ENCODE data around the gene C1orf122.
"Not testable (repeated sequence)": the region's sequence is repeated elsewhere in the genome, so short reads cannot be mapped to it uniquely, and the experiment has no call there.

The C1orf122 gene

GRCh38 chr1:37807555-37808368, at the start of gene C1orf122, which contains the start of gene YRDC:
Gene C1orf122 (plus strand): TSS chr1:37807790. CDS start chr1:37808405, 615 bp downstream.
Gene YRDC (minus strand): TSS chr1:37808208. CDS start chr1:37808180, 28 bp downstream.
- TF ChIP-seq POLR2A (IDR thresholded peaks at IDR 0.05; ENCODE audit: low read length), result peak; percentile 60
- TF ChIP-seq GATA1 (IDR thresholded peaks at IDR 0.05; ENCODE audit: low read depth, low read length), result no peak
- peak; percentile 93 to 94 for DNase-seq

DNA sequence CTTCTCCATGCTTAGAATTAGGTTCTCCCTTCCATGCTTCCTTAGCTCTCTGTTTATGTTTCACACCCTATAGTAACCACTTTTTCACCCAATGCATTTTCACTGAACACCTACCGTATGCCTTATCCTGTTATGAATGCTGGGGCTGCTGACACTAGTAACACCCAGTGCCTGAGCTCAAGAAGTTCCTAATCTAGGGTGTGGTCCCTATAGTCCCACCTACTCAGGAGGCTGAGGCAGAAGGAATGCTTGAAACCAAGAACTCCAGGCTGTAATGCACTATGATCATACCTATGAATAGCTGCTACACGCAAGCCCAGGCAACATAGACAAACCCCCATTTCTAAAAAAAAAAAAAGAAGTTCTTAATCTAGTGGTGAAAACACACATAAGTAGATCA, 48.1 kb upstream of the C1orf122 start:
- TF ChIP-seq POLR2A (IDR thresholded peaks at IDR 0.05; ENCODE audit: low read length) (no peak), GATA1 (IDR thresholded peaks at IDR 0.05; ENCODE audit: low read depth, low read length) (no peak)

GRCh38 chr1:37761416-37762095, 46.0 kb upstream of the C1orf122 start:
- DNase-seq, result no peak

More for the DNA sequence above, 48.1 kb upstream of the C1orf122 start:
- DNase-seq, result no peak

DNA sequence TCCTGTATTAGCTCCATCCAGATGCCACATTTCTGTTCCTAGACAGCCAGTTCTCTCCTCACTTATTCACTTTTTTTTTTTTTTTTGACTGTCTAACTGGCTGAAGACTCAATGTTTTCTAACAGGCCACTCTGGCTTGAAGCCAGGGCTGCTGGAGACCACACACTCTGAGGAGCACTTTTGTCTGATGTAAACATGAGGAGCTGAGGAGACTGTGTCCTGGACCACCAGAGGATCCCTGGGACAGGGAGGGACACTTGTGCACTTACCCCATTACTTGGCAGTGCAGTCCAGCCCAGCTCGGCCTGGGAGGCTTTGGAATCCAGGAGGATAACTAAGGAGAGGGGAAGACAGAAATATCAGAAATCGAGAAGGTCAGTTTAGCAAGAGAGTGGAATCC, 45.1 kb upstream of the C1orf122 start:
- DNase-seq, result no peak
- TF ChIP-seq POLR2A (IDR thresholded peaks at IDR 0.05; ENCODE audit: low read length), result no peak
- no peak for TF ChIP-seq GATA1 (IDR thresholded peaks at IDR 0.05; ENCODE audit: low read depth, low read length)

More at GRCh38 chr1:37761416-37762095, 46.0 kb upstream of the C1orf122 start:
- TF ChIP-seq GATA1 (IDR thresholded peaks at IDR 0.05; ENCODE audit: low read depth, low read length), result no peak
- TF ChIP-seq POLR2A (IDR thresholded peaks at IDR 0.05; ENCODE audit: low read length), result no peak

- no peak for DNase-seq
- TF ChIP-seq GATA1 (IDR thresholded peaks at IDR 0.05; ENCODE audit: low read depth, low read length) (no peak), POLR2A (IDR thresholded peaks at IDR 0.05; ENCODE audit: low read length) (no peak)
These were observed 43.7 kb upstream of the C1orf122 start for GRCh38 chr1:37763791-37764413.

- TF ChIP-seq GATA1 (IDR thresholded peaks at IDR 0.05; ENCODE audit: low read depth, low read length) (no peak), POLR2A (IDR thresholded peaks at IDR 0.05; ENCODE audit: low read length) (no peak)
- peak; percentile 64 to 66 for DNase-seq
These were observed 43.2 kb upstream of the C1orf122 start for GRCh38 chr1:37764414-37764825.

- DNase-seq, result no peak
- TF ChIP-seq GATA1 (IDR thresholded peaks at IDR 0.05; ENCODE audit: low read depth, low read length) (no peak), POLR2A (IDR thresholded peaks at IDR 0.05; ENCODE audit: low read length) (no peak)
These were observed 42.6 kb upstream of the C1orf122 start, which contains the start of gene EPHA10 for GRCh38 chr1:37764888-37765441. Gene EPHA10 (minus strand): TSS chr1:37765120. CDS start chr1:37765066, 54 bp downstream.

DNA sequence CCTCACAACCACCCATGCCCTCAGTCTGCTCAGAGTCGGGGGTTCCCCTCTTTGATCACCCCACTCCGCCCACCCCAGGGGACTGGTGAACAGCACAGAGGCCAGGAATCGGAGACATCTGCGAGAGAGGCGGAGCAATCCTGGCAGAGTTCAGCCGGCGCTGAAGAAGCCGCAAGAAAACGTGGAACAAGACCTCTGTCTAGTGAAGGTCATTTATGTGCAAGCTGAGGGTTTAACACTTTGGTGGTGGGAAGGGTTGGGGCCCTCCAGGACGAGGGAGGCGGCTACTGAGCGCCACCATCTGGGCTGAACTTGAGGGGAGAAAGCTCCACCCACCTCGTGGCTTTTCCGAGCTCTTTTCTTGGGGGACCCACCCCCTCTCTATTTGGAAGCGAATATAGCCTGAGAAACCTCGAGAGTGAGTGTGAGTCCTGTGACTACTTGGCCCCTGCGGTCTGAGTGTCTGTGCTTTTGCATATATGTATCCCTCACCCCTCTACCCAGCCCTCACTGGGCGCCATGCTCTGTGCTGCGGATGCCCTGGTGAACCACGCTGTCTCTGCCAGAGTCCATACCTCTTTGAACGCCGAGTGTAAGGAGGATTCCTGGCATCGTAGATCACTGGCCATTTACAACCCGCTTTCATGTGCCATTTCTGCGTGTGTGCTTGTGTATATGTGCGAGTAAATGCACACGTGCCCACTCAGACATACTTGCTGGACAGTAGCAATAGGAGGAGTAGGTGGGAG, 41.5 kb upstream of the C1orf122 start:
- no peak for DNase-seq
- TF ChIP-seq GATA1 (IDR thresholded peaks at IDR 0.05; ENCODE audit: low read depth, low read length), result no peak
- no peak for TF ChIP-seq POLR2A (IDR thresholded peaks at IDR 0.05; ENCODE audit: low read length)

GRCh38 chr1:37767488-37767887, 40.1 kb upstream of the C1orf122 start:
- DNase-seq, result no peak
- TF ChIP-seq POLR2A (IDR thresholded peaks at IDR 0.05; ENCODE audit: low read length) (no peak), GATA1 (IDR thresholded peaks at IDR 0.05; ENCODE audit: low read depth, low read length) (no peak)

GRCh38 chr1:37771440-37771839, 36.1 kb upstream of the C1orf122 start:
- not testable (repeated sequence) for DNase-seq

- DNase-seq, result no peak
These were observed 30.6 kb upstream of the C1orf122 start for GRCh38 chr1:37776946-37777516.

GRCh38 chr1:37778654-37779053, 28.9 kb upstream of the C1orf122 start:
- no peak for DNase-seq
- no peak for TF ChIP-seq POLR2A (IDR thresholded peaks at IDR 0.05; ENCODE audit: low read length)
- TF ChIP-seq GATA1 (IDR thresholded peaks at IDR 0.05; ENCODE audit: low read depth, low read length), result no peak

More at GRCh38 chr1:37776946-37777516, 30.6 kb upstream of the C1orf122 start:
- TF ChIP-seq GATA1 (IDR thresholded peaks at IDR 0.05; ENCODE audit: low read depth, low read length) (no peak), POLR2A (IDR thresholded peaks at IDR 0.05; ENCODE audit: low read length) (no peak)

DNA sequence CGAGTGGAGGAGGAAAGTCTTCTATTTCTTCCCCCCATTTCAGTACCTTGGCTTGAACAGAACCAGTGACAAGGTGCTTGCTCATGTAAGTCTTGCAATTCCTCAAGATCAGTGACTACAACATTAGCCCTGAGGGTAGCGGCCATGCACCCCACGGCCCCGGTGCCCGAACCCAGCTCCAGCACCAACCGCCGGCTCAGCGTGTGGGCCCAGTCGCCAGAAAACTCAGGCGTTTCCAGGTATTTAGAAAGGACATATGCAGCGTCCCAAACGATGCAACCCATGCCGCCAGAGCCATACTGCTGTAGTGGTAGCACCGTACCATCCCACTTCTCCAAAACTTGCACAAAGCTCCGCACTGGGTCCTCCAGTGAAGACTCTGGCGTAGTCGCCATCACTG, 25.1 kb upstream of the C1orf122 start:
- DNase-seq, result no peak
- no peak for TF ChIP-seq GATA1 (IDR thresholded peaks at IDR 0.05; ENCODE audit: low read depth, low read length)
